HG02610 (cell line): ENCODE results near the gene CDH23.
"Not testable (repeated sequence)": the region's sequence is repeated elsewhere in the genome, so short reads cannot be mapped to it uniquely, and the experiment has no call there.

Experiments
- ATAC-seq: cut with Tn5 transposase; IDR thresholded peaks from one replicate; pipeline ENCODE4 v1.9.1; 2021; ENCODE audit warnings: mild to moderate bottlenecking, moderate library complexity; ENCODE audit not compliant: unreplicated experiment

CDH23 gene

GRCh38 chr10:71396711-71397295, at the start of gene CDH23:
TSS of gene CDH23 (plus strand) at chr10:71396920. CDS start at chr10:71439832, 42,912 bp downstream.
- no peak for ATAC-seq

GRCh38 chr10:71347587-71348395, 48.9 kb upstream of the CDH23 start:
- ATAC-seq = no peak

- ATAC-seq = no peak
Measured at GRCh38 chr10:71348850-71349249, 47.9 kb upstream of the CDH23 start.

- ATAC-seq = no peak
Measured at GRCh38 chr10:71349406-71349805, 47.3 kb upstream of the CDH23 start.

GRCh38 chr10:71351087-71351486, 45.6 kb upstream of the CDH23 start:
- ATAC-seq = no peak

- no peak for ATAC-seq
Measured at GRCh38 chr10:71351628-71352319, 44.9 kb upstream of the CDH23 start.

GRCh38 chr10:71353639-71354038, 43.1 kb upstream of the CDH23 start:
- no peak for ATAC-seq

GRCh38 chr10:71354776-71355175, 41.9 kb upstream of the CDH23 start:
- no peak for ATAC-seq

- ATAC-seq = no peak
Measured at GRCh38 chr10:71355886-71356285, 40.8 kb upstream of the CDH23 start.

- ATAC-seq = no peak
Measured at GRCh38 chr10:71357792-71358265, 38.9 kb upstream of the CDH23 start.

- no peak for ATAC-seq
Measured at GRCh38 chr10:71358277-71358676, 38.4 kb upstream of the CDH23 start.

- not testable (repeated sequence) for ATAC-seq
Measured at GRCh38 chr10:71358906-71359305, 37.8 kb upstream of the CDH23 start.

GRCh38 chr10:71359364-71360046, 37.2 kb upstream of the CDH23 start:
- ATAC-seq = peak; percentile 61

GRCh38 chr10:71360735-71361134, 36.0 kb upstream of the CDH23 start:
- ATAC-seq = no peak

- ATAC-seq = no peak
Measured at GRCh38 chr10:71361581-71361980, 35.1 kb upstream of the CDH23 start.

- ATAC-seq = no peak
Measured at GRCh38 chr10:71362141-71362540, 34.6 kb upstream of the CDH23 start.

- ATAC-seq = no peak
Measured at GRCh38 chr10:71363936-71364335, 32.8 kb upstream of the CDH23 start.

- no peak for ATAC-seq
Measured at GRCh38 chr10:71365366-71365765, 31.4 kb upstream of the CDH23 start.

GRCh38 chr10:71366690-71367089, 30.0 kb upstream of the CDH23 start:
- ATAC-seq = no peak

GRCh38 chr10:71367271-71367670, 29.4 kb upstream of the CDH23 start:
- no peak for ATAC-seq

- no peak for ATAC-seq
Measured at GRCh38 chr10:71368176-71368575, 28.5 kb upstream of the CDH23 start.
